ENCODE data around the gene HNRNPA2B1. TPM values are rescaled to one million over a fixed set of nuclear protein-coding genes. Genes with fewer than 3 reads are reported as not detected.
A peak's percentile ranks its signal among the peaks of the same experiment; 100 is the strongest.
"Not testable (repeated sequence)": the region's sequence is repeated elsewhere in the genome, so short reads cannot be mapped to it uniquely, and the experiment has no call there.

HNRNPA2B1 gene
- total RNA-seq, 1 donor from 2014 or later, result 398 TPM

- Histone ChIP-seq H3K27ac (replicated peaks) (peak overlapping the region; percentile 50), H3K9me3 (replicated peaks) (no peaks in the 10 kb centered on the region), H3K36me3 (no peaks in the 10 kb centered on the region), H3K27me3 (ENCODE audit: low read depth) (peaks cover 65% of the 10 kb centered on the region), H3K4me3 (peak overlapping the region; percentile 71), H3K4me1 (peaks cover 26% of the 10 kb centered on the region)
- TF ChIP-seq CTCF (IDR thresholded peaks at IDR 0.05; ENCODE audit: borderline replicate concordance), result no peak
- DNase-seq, result no peak
- intact Hi-C loops (cut with micrococcal nuclease), result no loop called here
These were observed 46.4 kb downstream of the HNRNPA2B1 start for GRCh38 chr7:26153823-26154783.

- H3K4me3 ChIP-seq, result peak overlapping the region; percentile 71
These were observed 47.2 kb downstream of the HNRNPA2B1 start for GRCh38 chr7:26153241-26153822.

GRCh38 chr7:26152782-26153240 lies 47.7 kb downstream of the HNRNPA2B1 start:
- peaks cover 57% of the 10 kb centered on the region for H3K27me3 ChIP-seq (ENCODE audit: low read depth)

More at GRCh38 chr7:26153241-26153822, 47.2 kb downstream of the HNRNPA2B1 start:
- H3K9me3 ChIP-seq (replicated peaks), result no peaks in the 10 kb centered on the region
- intact Hi-C loops (cut with micrococcal nuclease), result no loop called here
- H3K4me1 ChIP-seq, result peaks cover 26% of the 10 kb centered on the region
- peak overlapping the region; percentile 50 for H3K27ac ChIP-seq (replicated peaks)
- H3K27me3 ChIP-seq (ENCODE audit: low read depth), result peaks cover 57% of the 10 kb centered on the region
- no peak for TF ChIP-seq CTCF (IDR thresholded peaks at IDR 0.05; ENCODE audit: borderline replicate concordance)
- no peaks in the 10 kb centered on the region for H3K36me3 ChIP-seq
- DNase-seq, result no peak

GRCh38 chr7:26151953-26152781 lies 48.4 kb downstream of the HNRNPA2B1 start, which contains the start of gene NFE2L3:
Gene NFE2L3 (plus strand): TSS chr7:26152198. CDS start chr7:26152499, 301 bp downstream.
- intact Hi-C loops (cut with micrococcal nuclease), result no loop called here
- H3K27me3 ChIP-seq (ENCODE audit: low read depth), result peaks cover 57% of the 10 kb centered on the region
- peak; percentile 38 for TF ChIP-seq CTCF (IDR thresholded peaks at IDR 0.05; ENCODE audit: borderline replicate concordance)
- DNase-seq, result peak; percentile 68
- no peaks in the 10 kb centered on the region for H3K9me3 ChIP-seq (replicated peaks)
- H3K4me3 ChIP-seq, result peak within 1 kb of the TSS; percentile 71
- H3K27ac ChIP-seq (replicated peaks), result peak within 1 kb of the TSS; percentile 44
- H3K4me1 ChIP-seq, result peaks cover 26% of the 10 kb centered on the region
- H3K36me3 ChIP-seq, result no peaks in the 10 kb centered on the region

More at GRCh38 chr7:26152782-26153240, 47.7 kb downstream of the HNRNPA2B1 start:
- Histone ChIP-seq H3K4me1 (peaks cover 26% of the 10 kb centered on the region), H3K4me3 (peak overlapping the region; percentile 71), H3K27ac (replicated peaks) (peak overlapping the region; percentile 44)
- intact Hi-C loops (cut with micrococcal nuclease); H3K36me3 ChIP-seq; H3K9me3 ChIP-seq (replicated peaks); DNase-seq: not testable (repeated sequence)

GRCh38 chr7:26151650-26151952 lies 48.9 kb downstream of the HNRNPA2B1 start:
- TF ChIP-seq CTCF (IDR thresholded peaks at IDR 0.05; ENCODE audit: borderline replicate concordance), result no peak
- DNase-seq, result no peak
- Histone ChIP-seq H3K27ac (replicated peaks) (peak overlapping the region; percentile 44), H3K4me3 (peak overlapping the region; percentile 71), H3K27me3 (ENCODE audit: low read depth) (peaks cover 58% of the 10 kb centered on the region), H3K36me3 (no peaks in the 10 kb centered on the region), H3K4me1 (peaks cover 26% of the 10 kb centered on the region), H3K9me3 (replicated peaks) (no peaks in the 10 kb centered on the region)
- intact Hi-C loops (cut with micrococcal nuclease), result no loop called here
